IMR-90 (cell line): ENCODE data around the gene PSRC1. TPM values are rescaled to one million over a fixed set of nuclear protein-coding genes. Genes with fewer than 3 reads are reported as not detected.

Source experiments
- ATAC-seq: fragments of 200-7000 bp; cut with Tn5 transposase; 2 replicates; pipeline ENCODE4 v1.9.1; 2020; ENCODE audit warnings: low read depth, mild to moderate bottlenecking, moderate library complexity
- BruUV-seq: library from RNA; stranded (reverse); fragments of 400-500 nt; replicated peaks from 2 replicates; lab custom pipeline; 2021; lab: Mats Ljungman, UMichigan
- CTCF ChIA-PET: fragments of 300-600 bp; formaldehyde crosslinking; extraction: SDS; loops from one replicate; lab custom pipeline; 2021; ENCODE audit warnings: antibody characterized with exemption; lab: Yijun Ruan, JAX
- POLR2A ChIA-PET: fragments of 300-600 bp; sonication (Branson Sonifier 250); formaldehyde crosslinking; loops from one replicate; lab custom pipeline; 2022; ENCODE audit warnings: antibody characterized with exemption; ENCODE audit not compliant: unreplicated experiment; lab: Charles Lee
- DNase-seq: peaks from one replicate; pipeline ENCODE4 v3.0.0; 2013
- H2AFZ ChIP-seq: replicated peaks from 2 replicates; pipeline ENCODE3; 2013; ENCODE audit warnings: low read length, mild to moderate bottlenecking; ENCODE audit not compliant: poor library complexity
- H2AK5ac ChIP-seq: 2 replicates; pipeline ENCODE4 v1.6.1; 2013; ENCODE audit warnings: low read depth, low read length, inconsistent platforms
- H2AK9ac ChIP-seq: replicated peaks from 2 replicates; pipeline ENCODE3; 2013; ENCODE audit warnings: mild to moderate bottlenecking, low read depth, low read length, moderate library complexity; ENCODE audit not compliant: poor library complexity
- H2BK120ac ChIP-seq: 2 replicates; pipeline ENCODE4 v1.6.1; 2013; ENCODE audit warnings: low read depth, low read length, inconsistent platforms
- H2BK15ac ChIP-seq: 3 replicates; pipeline ENCODE4 v1.6.1; 2013; ENCODE audit warnings: low read depth, low read length, inconsistent platforms
- H2BK20ac ChIP-seq: 2 replicates; pipeline ENCODE4 v1.6.1; 2013; ENCODE audit warnings: low read depth, mild to moderate bottlenecking, inconsistent platforms, low read length, moderate library complexity
- H2BK5ac ChIP-seq: 2 replicates; pipeline ENCODE4 v1.6.1; 2013; ENCODE audit warnings: mild to moderate bottlenecking, low read depth, low read length, inconsistent platforms; ENCODE audit not compliant: poor library complexity, severe bottlenecking
- H3K14ac ChIP-seq: replicated peaks from 2 replicates; pipeline ENCODE4 v1.6.1; 2013; ENCODE audit warnings: low read depth, low read length, inconsistent platforms
- H3K18ac ChIP-seq: 2 replicates; pipeline ENCODE4 v1.6.1; 2013; ENCODE audit warnings: low read depth, low read length, control low read depth
- H3K23ac ChIP-seq: 2 replicates; pipeline ENCODE4 v1.6.1; 2013; ENCODE audit warnings: low read depth, low read length, inconsistent platforms
- H3K27ac ChIP-seq: 2 replicates; pipeline ENCODE4 v1.5.1; 2013; ENCODE audit warnings: mild to moderate bottlenecking, control low read depth, low read length; ENCODE audit not compliant: insufficient read depth
- H3K27me3 ChIP-seq: 2 replicates; pipeline ENCODE4 v1.6.1; 2013; ENCODE audit warnings: low read length; ENCODE audit not compliant: control insufficient read depth, insufficient read depth
- H3K36me3 ChIP-seq: 2 replicates; pipeline ENCODE4 v1.6.1; 2013; ENCODE audit warnings: low read length, mixed read lengths; ENCODE audit not compliant: control insufficient read depth, insufficient read depth
- H3K4ac ChIP-seq: 2 replicates; pipeline ENCODE4 v1.6.1; 2013; ENCODE audit warnings: low read depth, low read length, inconsistent platforms
- H3K4me1 ChIP-seq: 2 replicates; pipeline ENCODE4 v1.6.1; 2013; ENCODE audit warnings: low read length, mixed read lengths; ENCODE audit not compliant: control insufficient read depth, insufficient read depth
- H3K4me2 ChIP-seq: 2 replicates; pipeline ENCODE4 v1.6.1; 2013; ENCODE audit warnings: low read depth, mild to moderate bottlenecking, control low read depth, low read length, moderate library complexity
- H3K4me3 ChIP-seq: 2 replicates; pipeline ENCODE4 v1.5.1; 2013; ENCODE audit warnings: low read depth, mild to moderate bottlenecking, control low read depth, low read length, moderate library complexity; ENCODE audit not compliant: insufficient read depth
- H3K56ac ChIP-seq: 2 replicates; pipeline ENCODE4 v1.6.1; 2013; ENCODE audit warnings: low read length, inconsistent platforms; ENCODE audit not compliant: insufficient read depth; ENCODE audit errors: extremely low read depth
- H3K79me1 ChIP-seq, 2 experiments: 2 replicates each; pipeline ENCODE4 v1.6.1; 2013; ENCODE audit warnings: low read length in 2 of 2, inconsistent platforms in 1 of 2, low read depth in 1 of 2
- H3K9ac ChIP-seq: 2 replicates; pipeline ENCODE4 v1.6.1; 2013; ENCODE audit warnings: low read depth, low read length, control low read depth
- H3K9me1 ChIP-seq: 2 replicates; pipeline ENCODE4 v1.6.1; 2013; ENCODE audit warnings: low read length, inconsistent platforms; ENCODE audit not compliant: insufficient read depth
- H3K9me3 ChIP-seq: 2 replicates; pipeline ENCODE4 v1.6.1; 2013; ENCODE audit warnings: low read length; ENCODE audit not compliant: control insufficient read depth, insufficient read depth
- H4K20me1 ChIP-seq: 2 replicates; pipeline ENCODE4 v1.6.1; 2013; ENCODE audit warnings: low read length, inconsistent platforms; ENCODE audit not compliant: insufficient read depth
- H4K5ac ChIP-seq: 2 replicates; pipeline ENCODE4 v1.6.1; 2013; ENCODE audit warnings: mild to moderate bottlenecking, low read depth, low read length, control low read depth
- H4K8ac ChIP-seq, 2 experiments: 2 replicates each; pipeline ENCODE4 v1.6.1; 2013; ENCODE audit warnings: low read depth in 2 of 2, low read length in 2 of 2, control low read depth in 1 of 2, inconsistent platforms in 1 of 2
- H4K91ac ChIP-seq: 2 replicates; pipeline ENCODE4 v1.6.1; 2013; ENCODE audit warnings: low read depth, low read length, inconsistent platforms; ENCODE audit not compliant: insufficient read depth
- CEBPB ChIP-seq: IDR thresholded peaks from 2 replicates; pipeline ENCODE4 v1.6.1; 2012; ENCODE audit warnings: low read depth, low read length, improper control_type of control experiment
- RFX5 ChIP-seq: IDR thresholded peaks from 2 replicates; pipeline ENCODE4 v1.8.0; 2012; ENCODE audit warnings: low read depth, mild to moderate bottlenecking, low read length, moderate library complexity
- WGBS, 2 experiments: methylation state at CpG; one replicate each; pipeline versions ENCODE4 v1.1.5 to v1.1.7; 2013; ENCODE audit warnings: missing lambda C conversion rate in 2 of 2; ENCODE audit not compliant: insufficient read length in 1 of 2; ENCODE audit errors: extremely low coverage in 2 of 2; 5-methylcytosine and 5-hydroxymethylcytosine counted together
- dilution Hi-C: fragments of 300-500 bp; cut with HindIII; formaldehyde crosslinking; loops from one replicate; pipeline ENCODE4 v1.14.3; 2018; ENCODE audit warnings: low sequenced_read_pairs; ENCODE audit not compliant: unreplicated experiment
- in situ Hi-C: fragments of 300-500 bp; cut with MboI; formaldehyde crosslinking; loops from 3 replicates; pipeline ENCODE4 v1.14.3; 2019; ENCODE audit warnings: low sequenced_read_pairs, inconsistent platforms, mixed read lengths
- intact Hi-C: fragments of 100-400 bp; cut with micrococcal nuclease; formaldehyde crosslinking; loops from 2 replicates; pipeline ENCODE4 v1.10.0; 2022
- polyA plus RNA-seq, 3 experiments: library from polyadenylated mRNA; depleted of rRNA; stranded (reverse); fragments of >200 nt; gene quantifications; 2 replicates each; pipeline ENCODE4 v1.2.3, GENCODE V29; 2012; ENCODE audit warnings: low replicate concordance in 1 of 3
- total RNA-seq: library from RNA; depleted of rRNA; stranded (reverse); fragments of >200 nt; gene quantifications from 2 replicates; pipeline ENCODE4 v1.2.3, GENCODE V29; 2012

The PSRC1 gene
- total and polyA plus RNA-seq, 2 of the 4 experiments (the other 2 are of a cell fraction): 34.6 to 40.3 TPM

GRCh38 chr1:109269981-109270622 is 12.8 kb downstream of the PSRC1 start:
- WGBS, 2 experiments: 91% methylated on average over 8 of the region's 17 CpGs; no CpG with 5 or more reads in 1 of the 2 experiments
- Histone ChIP-seq H2BK5ac (no peak overlapping the region), H4K20me1 (no peaks in the 10 kb centered on the region), H3K4ac (no peak overlapping the region), H3K36me3 (peaks cover 2% of the 10 kb centered on the region; the same call in 1 of the 2 replicates), H3K9me3 (peaks cover 2% of the 10 kb centered on the region; the same call in 1 of the 2 replicates), H2BK20ac (no peak overlapping the region), H2AFZ (no peak overlapping the region), H4K5ac (no peak overlapping the region), H3K4me3 (no peak overlapping the region), H3K4me2 (no peak overlapping the region), H3K9ac (no peak overlapping the region), H2BK120ac (no peak overlapping the region), H3K23ac (no peak overlapping the region), H2AK5ac (no peak overlapping the region), H4K91ac (no peak overlapping the region), H3K18ac (no peak overlapping the region), H2BK15ac (no peak overlapping the region), H3K14ac (no peak overlapping the region), H3K4me1 (peaks cover 7% of the 10 kb centered on the region), H2AK9ac (no peak overlapping the region), H3K27ac (no peak overlapping the region), H4K8ac (no peak overlapping the region), H3K79me1 (no peaks in the 10 kb centered on the region), H3K27me3 (no peaks in the 10 kb centered on the region), H3K9me1 (0 out of 2 replicates have a peak, but pooled peaks cover 3% of the 10 kb centered on the region), H3K56ac (no peak overlapping the region)
- no TSS peak for BruUV-seq
- ChIA-PET POLR2A (no interaction called here), CTCF (no interaction called here)
- in situ Hi-C loops (loop anchor here (10.0 kb wide), 1 partner anchor 265 kb away; the partner anchor contains the start of gene GPR61), intact Hi-C loops (no loop called here), dilution Hi-C loops (no loop called here)
- DNase-seq: no peak
- no peak for ATAC-seq
- TF ChIP-seq RFX5 (no peak), CEBPB (no peak)
